Small intestine (tissue), 7 donors: ENCODE measurements around the gene MLXIPL. TPM values are rescaled to one million over a fixed set of nuclear protein-coding genes. Genes with fewer than 3 reads are reported as not detected.

Source experiments
- DNase-seq, 2 donors: peaks; one replicate each; pipeline versions ENCODE4 v3.0.0 to v3.0.0-alpha.2; 2013
- FAIRE-seq: peaks from 2 replicates; lab custom pipeline; 2012; peaks lifted over from hg19 to GRCh38; lab: Jason Lieb, UNC
- H3K27ac ChIP-seq, 3 donors: one replicate each; pipeline ENCODE4 v1.5.1; 2013; ENCODE audit warnings: low read length in 2 of 3, mild to moderate bottlenecking in 2 of 3, control low read depth in 1 of 3, inconsistent platforms in 1 of 3, low read depth in 1 of 3, moderate library complexity in 1 of 3
- H3K27me3 ChIP-seq, 3 donors: one replicate each; pipeline ENCODE4 v1.6.1; 2013; ENCODE audit warnings: low read length in 3 of 3, inconsistent platforms in 1 of 3; ENCODE audit not compliant: control insufficient read depth in 3 of 3, insufficient read depth in 3 of 3
- H3K36me3 ChIP-seq, 3 donors: one replicate each; pipeline ENCODE4 v1.6.1; 2013; ENCODE audit warnings: low read length in 3 of 3, inconsistent platforms in 1 of 3, low read depth in 1 of 3, mild to moderate bottlenecking in 1 of 3, moderate library complexity in 1 of 3; ENCODE audit not compliant: control insufficient read depth in 3 of 3, insufficient read depth in 2 of 3
- H3K4me1 ChIP-seq, 3 donors: one replicate each; pipeline ENCODE4 v1.6.1; 2013; ENCODE audit warnings: low read length in 2 of 3, inconsistent platforms in 1 of 3, low read depth in 1 of 3, mild to moderate bottlenecking in 1 of 3, moderate library complexity in 1 of 3; ENCODE audit not compliant: control insufficient read depth in 3 of 3, insufficient read depth in 2 of 3
- H3K4me3 ChIP-seq, 3 donors: one replicate each; pipeline ENCODE4 v1.5.1; 2013; ENCODE audit warnings: low read length in 3 of 3, control low read depth in 1 of 3, inconsistent platforms in 1 of 3, low read depth in 1 of 3, mild to moderate bottlenecking in 1 of 3, moderate library complexity in 1 of 3
- H3K9me3 ChIP-seq, 2 donors: one replicate each; pipeline ENCODE4 v1.6.1; 2013; ENCODE audit warnings: low read depth in 1 of 2, low read length in 1 of 2; ENCODE audit not compliant: control insufficient read depth in 2 of 2, insufficient read depth in 1 of 2
- WGBS, 3 donors: extraction: QIAGEN DNeasy Blood & Tissue Kit; methylation state at CpG; one replicate each; pipeline ENCODE4 v1.1.7; 2013; 5-methylcytosine and 5-hydroxymethylcytosine counted together
- polyA plus RNA-seq, 4 donors: library from polyadenylated mRNA; stranded (reverse) in 3 of 4; unstranded in 1 of 4; fragments of 200-250 nt in 3 of 4; fragments of 120-200 nt in 1 of 4; gene quantifications; one replicate each; pipeline versions ENCODE4 v1.2.1 to v1.2.3, GENCODE V29; 2013
- donor health status: healthy with polysubstance abuse.
- donor health status: control.
- donor health status: control.
- donor health status: Bipolar disorder and iron deficiency.
- donor health status: healthy.

MLXIPL gene
- polyA plus RNA-seq, 4 donors: 95.8 to 208 (median 128) TPM

DNA sequence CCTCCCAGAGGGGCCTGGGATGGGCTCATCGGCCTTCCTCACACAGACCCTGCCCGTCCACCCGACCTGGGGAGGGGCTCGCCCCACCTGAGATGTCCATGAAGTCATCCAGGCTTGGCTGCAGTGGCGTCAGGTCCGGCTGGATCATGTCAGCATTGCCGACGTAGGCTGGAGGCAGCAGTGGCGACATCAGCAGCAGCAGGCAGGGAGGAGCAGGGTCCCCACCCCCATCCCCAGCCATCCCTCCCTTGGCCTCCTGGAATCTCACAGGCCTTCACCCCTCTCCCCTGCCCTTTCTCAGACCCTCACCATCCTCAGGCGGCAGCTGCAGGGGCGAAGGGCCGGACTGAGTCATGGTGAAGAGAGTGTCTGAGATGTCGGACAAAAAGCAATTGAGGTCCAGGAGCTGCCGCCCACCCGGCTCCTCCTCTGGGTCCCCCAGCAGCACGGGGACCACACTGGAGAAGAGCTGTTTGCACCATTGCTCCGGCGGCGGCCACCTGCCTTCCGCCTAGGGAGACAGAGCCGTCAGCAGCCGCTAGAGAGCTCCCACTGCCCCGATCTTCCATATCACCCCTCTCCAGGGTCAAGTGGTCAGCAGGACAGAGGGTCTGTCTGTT, 18.6 kb downstream of the MLXIPL start:
- 74 to 86% (median 86%) methylated on average over 23 of the region's 23 CpGs for WGBS, 3 donors
- no peak overlapping the region for H3K27ac ChIP-seq
- H3K27me3 ChIP-seq: peaks cover 0 to 2% (median 0%) of the 10 kb centered on the region in 3 donors
- DNase-seq (no peak), FAIRE-seq (no peak)
- H3K9me3 ChIP-seq: no peaks in the 10 kb centered on the region
- H3K4me3 ChIP-seq: no peak overlapping the region
- no peaks in the 10 kb centered on the region for H3K4me1 ChIP-seq
- H3K36me3 ChIP-seq: peaks cover 0 to 54% (median 2%) of the 10 kb centered on the region in 3 donors

DNA sequence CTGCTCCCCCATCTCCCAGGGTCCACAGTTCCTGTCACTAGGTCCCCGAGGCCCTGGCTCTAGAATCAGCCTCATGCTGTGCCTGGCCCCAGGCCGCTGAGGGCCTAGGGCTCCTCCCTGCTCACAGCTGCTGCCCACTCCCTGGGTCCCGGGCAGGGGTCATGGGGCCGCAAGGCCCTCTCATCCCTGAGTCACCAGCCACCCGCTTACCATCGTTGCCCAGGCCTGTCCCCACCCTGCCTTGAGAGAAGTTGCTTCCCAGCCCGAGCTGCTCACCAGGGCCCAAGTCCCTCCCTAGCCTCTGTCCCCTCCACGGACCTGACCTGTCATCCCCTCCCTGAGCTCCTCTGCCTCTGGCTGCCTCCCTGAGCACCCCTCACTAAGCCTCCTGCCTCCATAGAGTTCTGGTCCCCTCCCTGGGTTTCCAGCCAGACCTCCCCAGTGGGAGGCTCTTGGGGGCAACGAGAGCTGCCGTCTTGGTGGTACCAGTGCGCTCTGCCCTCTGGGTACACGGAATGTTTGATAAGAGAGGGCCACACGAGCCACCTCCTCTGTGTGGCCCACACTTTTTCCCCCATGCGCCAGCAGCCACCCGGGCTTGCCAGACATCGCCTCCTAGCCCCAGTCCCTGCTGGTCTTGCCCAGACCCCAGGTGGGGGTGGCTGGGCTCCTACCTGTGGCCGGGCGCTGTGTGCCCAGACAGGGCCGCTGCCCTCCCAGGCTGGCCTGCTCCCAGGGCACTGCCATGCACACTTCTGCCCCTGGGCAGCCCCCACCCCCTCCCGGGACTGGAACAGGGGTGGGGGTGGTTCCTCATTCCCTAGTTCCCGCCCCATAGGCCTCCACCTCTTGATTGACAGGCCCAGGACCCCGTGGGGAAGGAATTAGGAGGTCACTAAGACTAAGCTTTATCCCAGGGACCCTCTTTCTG, 21.3 kb downstream of the MLXIPL start:
- no peak for FAIRE-seq
- WGBS, 3 donors: 45 to 65% (median 47%) methylated on average over 20 to 22 of the region's 22 CpGs
- peaks cover 0 to 2% (median 0%) of the 10 kb centered on the region in 3 donors for H3K27me3 ChIP-seq

DNA sequence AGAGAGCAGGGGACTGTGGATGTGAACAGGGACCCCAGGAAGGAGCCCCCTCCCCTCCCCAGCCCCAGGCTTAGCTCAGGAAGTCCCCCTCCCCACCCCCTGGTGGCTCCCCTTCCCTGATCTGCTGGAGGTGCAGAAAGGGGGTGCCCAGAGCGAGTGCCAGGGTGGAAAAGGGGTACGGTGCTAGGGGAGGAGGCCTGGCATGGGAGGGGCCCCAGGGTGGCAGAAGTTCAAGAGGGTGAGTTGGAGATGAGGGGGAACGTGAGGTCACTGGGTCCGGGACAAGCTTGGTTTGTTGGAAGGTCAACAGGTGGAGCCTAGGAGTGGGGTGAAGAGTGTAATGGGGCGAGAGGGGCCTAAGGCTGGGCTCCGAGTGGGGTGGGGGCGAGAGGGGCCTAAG, 24.4 kb downstream of the MLXIPL start:
- Histone ChIP-seq H3K27ac (no peak overlapping the region), H3K4me1 (no peaks in the 10 kb centered on the region), H3K36me3 (peaks cover 0 to 33% (median 1%) of the 10 kb centered on the region in 3 donors), H3K9me3 (no peaks in the 10 kb centered on the region), H3K27me3 (peaks cover 0 to 2% (median 0%) of the 10 kb centered on the region in 3 donors), H3K4me3 (no peak overlapping the region)
- FAIRE-seq (no peak), DNase-seq (no peak)
- 34 to 61% (median 38%) methylated on average over 5 to 7 of the region's 7 CpGs for WGBS, 3 donors

More for the DNA sequence above, 21.3 kb downstream of the MLXIPL start:
- Histone ChIP-seq H3K4me3 (no peak overlapping the region), H3K27ac (no peak overlapping the region), H3K4me1 (no peaks in the 10 kb centered on the region), H3K36me3 (peaks cover 0 to 34% (median 2%) of the 10 kb centered on the region in 3 donors), H3K9me3 (no peaks in the 10 kb centered on the region)
- DNase-seq: no peak

DNA sequence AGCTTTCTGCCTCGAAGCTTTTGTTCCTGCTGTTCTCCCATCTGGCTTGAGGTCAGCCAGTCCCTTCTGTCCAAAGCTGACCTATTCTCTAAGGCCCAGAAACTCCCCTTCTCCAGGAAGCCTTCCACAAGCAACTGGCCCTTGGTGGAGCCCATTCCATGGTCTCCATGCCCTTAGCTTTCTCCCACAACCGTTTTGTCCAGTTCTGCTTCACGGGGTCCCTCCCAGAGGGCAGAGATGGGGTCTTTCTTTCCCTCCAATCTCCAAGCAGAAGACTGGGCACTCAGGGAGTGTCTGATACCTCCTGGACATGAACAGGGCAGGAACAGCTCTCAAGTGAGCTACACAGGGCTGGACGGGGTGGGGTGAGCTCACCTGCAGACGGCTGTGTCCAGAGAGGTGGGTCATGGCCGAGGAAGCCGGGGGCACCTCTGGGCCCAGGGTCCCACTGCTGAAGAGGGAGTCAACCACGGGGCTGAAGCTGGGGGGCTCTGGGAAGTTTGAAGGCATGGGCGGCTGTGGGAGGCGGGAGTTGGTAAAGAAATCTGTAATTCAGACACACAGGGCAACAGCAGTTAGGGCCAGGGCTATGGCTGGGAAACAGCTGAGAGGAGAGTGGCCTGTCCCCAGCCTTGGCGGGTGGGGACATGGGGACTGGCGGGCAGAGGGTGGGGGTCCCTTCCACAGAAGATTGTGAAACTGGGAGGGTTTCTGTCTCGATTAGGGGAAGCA, 25.0 kb downstream of the MLXIPL start:
- peaks cover 0 to 2% (median 0%) of the 10 kb centered on the region in 3 donors for H3K27me3 ChIP-seq
- no peaks in the 10 kb centered on the region for H3K4me1 ChIP-seq
- H3K27ac ChIP-seq: no peak overlapping the region
- peaks cover 0 to 31% (median 1%) of the 10 kb centered on the region in 3 donors for H3K36me3 ChIP-seq
- no peak for FAIRE-seq
- no peaks in the 10 kb centered on the region for H3K9me3 ChIP-seq
- no peak overlapping the region for H3K4me3 ChIP-seq
- no peak for DNase-seq
- 70 to 81% (median 75%) methylated on average over 13 of the region's 13 CpGs for WGBS, 3 donors

DNA sequence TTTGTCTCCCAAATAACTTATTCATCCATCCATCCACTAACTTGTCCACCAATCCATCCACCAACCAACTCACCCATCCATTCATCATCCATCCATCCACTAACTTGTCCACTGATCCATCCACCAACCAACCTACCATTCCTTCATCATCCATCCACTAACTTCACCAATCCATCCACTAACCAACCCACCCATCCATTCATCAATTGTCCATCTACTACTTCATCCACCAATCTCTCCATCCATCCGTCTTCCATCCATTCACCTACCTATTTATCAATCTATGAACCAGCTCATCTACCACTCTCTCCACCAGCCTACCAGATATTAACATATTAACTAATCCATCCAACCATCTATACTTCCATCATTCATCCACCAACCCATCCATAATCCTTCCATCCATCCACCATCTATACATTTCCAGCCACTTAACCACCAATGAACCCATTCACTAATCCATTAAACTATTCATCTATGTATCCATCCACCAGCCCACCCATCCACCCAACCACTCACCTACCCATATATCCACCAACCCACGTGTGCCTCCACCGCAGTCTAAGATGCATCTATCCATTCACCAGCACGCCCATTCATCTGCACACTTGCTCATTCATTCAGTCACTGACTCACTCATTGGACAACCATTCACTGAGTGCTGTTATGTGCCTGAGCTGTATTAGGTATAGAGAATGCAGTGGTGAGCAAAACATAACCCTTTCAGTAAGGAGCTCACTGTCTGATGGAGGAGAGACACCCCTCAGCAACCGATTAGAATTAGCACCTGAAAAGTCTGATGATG, 26.1 kb downstream of the MLXIPL start:
- 84 to 89% (median 87%) methylated on average over 5 of the region's 5 CpGs for WGBS, 3 donors
- Histone ChIP-seq H3K9me3 (no peaks in the 10 kb centered on the region), H3K27me3 (no peaks in the 10 kb centered on the region), H3K4me1 (no peaks in the 10 kb centered on the region), H3K36me3 (peaks cover 0 to 42% (median 1%) of the 10 kb centered on the region in 3 donors), H3K27ac (no peak overlapping the region), H3K4me3 (no peak overlapping the region)
- FAIRE-seq: no peak
- DNase-seq: no peak

DNA sequence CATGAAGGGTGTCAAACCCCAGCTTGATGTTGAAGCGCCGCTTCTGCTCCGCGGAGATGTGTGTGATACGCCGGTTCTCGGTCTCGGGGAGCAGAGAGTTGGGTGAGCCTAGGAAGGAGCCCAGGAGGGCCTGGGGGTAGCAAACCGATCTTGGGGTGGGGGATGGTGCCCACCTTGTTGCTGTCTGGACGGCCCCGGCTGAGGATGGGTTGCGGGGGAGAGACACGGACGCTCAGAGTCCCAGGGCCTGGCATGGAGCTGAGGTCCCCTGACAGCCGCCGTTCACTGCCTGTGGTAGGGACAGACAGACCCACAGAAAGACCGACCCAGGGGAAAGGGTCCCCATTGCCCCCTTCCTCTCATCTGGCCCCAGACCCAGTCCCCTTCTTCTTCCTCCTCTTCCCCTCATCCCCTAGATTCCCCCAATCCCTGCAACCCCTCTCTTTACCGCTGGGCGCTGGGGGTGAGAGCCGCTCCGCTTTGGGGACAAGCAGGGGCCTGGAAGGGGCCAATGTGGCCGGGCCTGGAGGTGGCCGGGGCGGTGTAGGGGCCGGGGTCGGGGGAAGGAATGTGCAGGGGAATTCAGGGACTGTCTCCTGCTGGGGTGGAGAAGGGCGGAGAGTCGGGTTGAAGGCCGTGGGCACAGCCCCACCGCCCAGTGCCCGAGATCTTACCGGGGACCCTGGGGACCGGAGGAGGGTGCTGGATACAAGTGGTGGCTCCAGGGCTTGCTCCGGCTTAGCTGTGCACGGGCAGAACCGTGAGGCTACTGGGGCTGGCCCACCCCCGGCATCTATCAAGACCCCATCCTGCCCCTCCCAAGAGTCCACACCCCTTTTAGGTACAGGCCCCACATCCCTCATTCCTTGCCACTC, 27.9 kb downstream of the MLXIPL start:
- H3K4me3 ChIP-seq: no peak overlapping the region
- H3K4me1 ChIP-seq: no peaks in the 10 kb centered on the region
- no peak overlapping the region for H3K27ac ChIP-seq
- H3K9me3 ChIP-seq: no peaks in the 10 kb centered on the region
- DNase-seq (no peak), FAIRE-seq (no peak)
- peaks cover 0 to 43% (median 1%) of the 10 kb centered on the region in 3 donors for H3K36me3 ChIP-seq
- 69 to 82% (median 76%) methylated on average over 30 to 37 of the region's 37 CpGs for WGBS, 3 donors
- H3K27me3 ChIP-seq: no peaks in the 10 kb centered on the region

DNA sequence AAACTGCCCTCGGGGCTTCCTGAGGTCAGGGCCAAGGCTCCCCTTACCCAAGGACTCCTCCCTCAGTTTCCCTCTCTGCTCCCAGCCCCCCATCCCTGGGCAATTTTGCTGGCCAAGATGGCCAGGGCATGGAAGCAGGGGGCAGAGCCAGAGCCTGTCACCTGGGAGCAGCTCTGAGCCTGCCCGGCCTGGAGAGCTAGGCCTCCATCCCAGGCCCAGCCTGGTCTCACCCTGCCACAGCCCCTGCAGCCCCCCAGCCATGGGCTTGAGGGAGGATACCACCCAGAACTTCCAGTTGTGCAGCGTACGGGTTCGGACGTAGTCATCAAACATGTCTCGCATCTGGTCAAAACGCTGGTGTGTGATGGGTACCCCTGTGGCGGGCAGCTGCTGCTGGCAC, 29.0 kb downstream of the MLXIPL start:
- H3K27ac ChIP-seq: no peak overlapping the region
- no peaks in the 10 kb centered on the region for H3K27me3 ChIP-seq
- WGBS, 3 donors: 86 to 98% (median 93%) methylated on average over 6 to 9 of the region's 9 CpGs
- H3K36me3 ChIP-seq: peaks cover 0 to 43% (median 1%) of the 10 kb centered on the region in 3 donors
- H3K4me3 ChIP-seq: no peak overlapping the region
- H3K9me3 ChIP-seq: no peaks in the 10 kb centered on the region
- FAIRE-seq (no peak), DNase-seq (no peak)
- H3K4me1 ChIP-seq: no peaks in the 10 kb centered on the region
